Osteocyte (in vitro differentiated cells): ENCODE results near the gene IL1RAPL1. TPM values are rescaled to one million over a fixed set of nuclear protein-coding genes. Genes with fewer than 3 reads are reported as not detected.

Experiments used
- DNase-seq: peaks from one replicate; pipeline ENCODE4 v3.0.0; 2021; ENCODE audit warnings: mixed read lengths; ENCODE audit not compliant: unreplicated experiment; ENCODE audit errors: extremely low spot score
- H3K27ac Mint-ChIP-seq: one replicate; pipeline ENCODE4 v1.8.0; 2021; ENCODE audit warnings: mild to moderate bottlenecking, mixed read lengths; ENCODE audit not compliant: unreplicated experiment
- H3K27me3 Mint-ChIP-seq: one replicate; pipeline ENCODE4 v1.8.0; 2021; ENCODE audit warnings: mixed read lengths; ENCODE audit not compliant: unreplicated experiment
- H3K36me3 Mint-ChIP-seq: one replicate; pipeline ENCODE4 v1.8.0; 2021; ENCODE audit warnings: mixed read lengths; ENCODE audit not compliant: unreplicated experiment
- H3K4me1 Mint-ChIP-seq: one replicate; pipeline ENCODE4 v1.8.0; 2021; ENCODE audit warnings: mixed read lengths; ENCODE audit not compliant: unreplicated experiment
- H3K4me3 Mint-ChIP-seq: one replicate; pipeline ENCODE4 v1.8.0; 2021; ENCODE audit warnings: mild to moderate bottlenecking, moderate library complexity, mixed read lengths; ENCODE audit not compliant: unreplicated experiment
- H3K9me3 Mint-ChIP-seq: one replicate; pipeline ENCODE4 v1.8.0; 2021; ENCODE audit warnings: mixed read lengths; ENCODE audit not compliant: unreplicated experiment
- CTCF ChIP-seq: fragments of 200-600 bp; sonication (generic); IDR thresholded peaks from 2 replicates; pipeline ENCODE4 v1.5.0; 2021; ENCODE audit warnings: antibody characterized with exemption, mild to moderate bottlenecking, moderate library complexity
- total RNA-seq: library from RNA; stranded (reverse); gene quantifications from 2 replicates; pipeline ENCODE4 v1.2.1, GENCODE V29; 2021

Gene IL1RAPL1
- total RNA-seq, 1 donor from 2014 or later = not detected

- H3K27ac Mint-ChIP-seq = no peak overlapping the region
- H3K36me3 Mint-ChIP-seq = no peaks in the 10 kb centered on the region
- TF ChIP-seq CTCF = no peak
- no peaks in the 10 kb centered on the region for H3K4me1 Mint-ChIP-seq
- no peaks in the 10 kb centered on the region for H3K9me3 Mint-ChIP-seq
- no peaks in the 10 kb centered on the region for H3K27me3 Mint-ChIP-seq
- no peak overlapping the region for H3K4me3 Mint-ChIP-seq
- no peak for DNase-seq
These were observed 904.4 kb downstream of the IL1RAPL1 start for GRCh38 chrX:29491659-29492058.

- Mint-ChIP-seq H3K4me3 (no peak overlapping the region), H3K4me1 (no peaks in the 10 kb centered on the region), H3K36me3 (no peaks in the 10 kb centered on the region), H3K27ac (no peak overlapping the region), H3K9me3 (no peaks in the 10 kb centered on the region), H3K27me3 (peaks cover 3% of the 10 kb centered on the region)
- no peak for DNase-seq
- TF ChIP-seq CTCF = no peak
These were observed 909.5 kb downstream of the IL1RAPL1 start for GRCh38 chrX:29496636-29497180.

DNA sequence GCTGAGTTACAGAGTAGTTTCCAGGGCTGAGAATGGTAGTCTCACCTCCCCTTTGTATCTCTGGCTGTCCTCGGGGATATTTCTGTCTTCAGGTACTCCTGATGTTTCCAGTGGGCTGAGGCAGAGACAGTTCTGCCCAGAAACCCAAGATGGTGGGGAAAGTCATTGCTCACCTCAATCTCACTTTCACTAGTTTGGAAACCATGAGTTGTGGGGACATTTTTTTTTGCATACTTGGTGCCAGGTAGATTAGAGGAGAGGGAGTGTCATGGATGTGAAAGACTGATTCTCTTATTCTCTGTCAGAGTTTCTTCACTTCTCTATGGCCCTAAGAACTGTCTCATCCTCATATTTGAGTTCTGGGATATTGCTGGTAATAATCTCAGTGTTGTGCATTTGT is 919.5 kb downstream of the IL1RAPL1 start:
- no peaks in the 10 kb centered on the region for H3K36me3 Mint-ChIP-seq
- H3K9me3 Mint-ChIP-seq = no peaks in the 10 kb centered on the region
- H3K4me3 Mint-ChIP-seq = no peak overlapping the region
- no peak overlapping the region for H3K27ac Mint-ChIP-seq
- no peak for TF ChIP-seq CTCF
- H3K4me1 Mint-ChIP-seq = no peaks in the 10 kb centered on the region
- no peaks in the 10 kb centered on the region for H3K27me3 Mint-ChIP-seq
- DNase-seq = no peak

- no peak for TF ChIP-seq CTCF
- no peaks in the 10 kb centered on the region for H3K4me1 Mint-ChIP-seq
- no peaks in the 10 kb centered on the region for H3K27me3 Mint-ChIP-seq
- DNase-seq = no peak
- no peaks in the 10 kb centered on the region for H3K36me3 Mint-ChIP-seq
- H3K27ac Mint-ChIP-seq = no peak overlapping the region
- no peak overlapping the region for H3K4me3 Mint-ChIP-seq
- no peaks in the 10 kb centered on the region for H3K9me3 Mint-ChIP-seq
These were observed 930.9 kb downstream of the IL1RAPL1 start for GRCh38 chrX:29518100-29518499.

- H3K27me3 Mint-ChIP-seq = no peaks in the 10 kb centered on the region
- TF ChIP-seq CTCF = no peak
- H3K9me3 Mint-ChIP-seq = no peaks in the 10 kb centered on the region
- H3K4me1 Mint-ChIP-seq = no peaks in the 10 kb centered on the region
- H3K27ac Mint-ChIP-seq = no peak overlapping the region
- no peak overlapping the region for H3K4me3 Mint-ChIP-seq
- H3K36me3 Mint-ChIP-seq = no peaks in the 10 kb centered on the region
- DNase-seq = no peak
These were observed 941.0 kb downstream of the IL1RAPL1 start for GRCh38 chrX:29528281-29528680.
